Ramos (cell line): ENCODE data around the gene CEP128.

ENCODE experiments used
- in situ Hi-C: fragments of 300-500 bp; cut with MboI; formaldehyde crosslinking; loops from one replicate; pipeline ENCODE4 v1.14.3; 2022; ENCODE audit warnings: low sequenced_read_pairs; ENCODE audit not compliant: unreplicated experiment

Gene CEP128

DNA sequence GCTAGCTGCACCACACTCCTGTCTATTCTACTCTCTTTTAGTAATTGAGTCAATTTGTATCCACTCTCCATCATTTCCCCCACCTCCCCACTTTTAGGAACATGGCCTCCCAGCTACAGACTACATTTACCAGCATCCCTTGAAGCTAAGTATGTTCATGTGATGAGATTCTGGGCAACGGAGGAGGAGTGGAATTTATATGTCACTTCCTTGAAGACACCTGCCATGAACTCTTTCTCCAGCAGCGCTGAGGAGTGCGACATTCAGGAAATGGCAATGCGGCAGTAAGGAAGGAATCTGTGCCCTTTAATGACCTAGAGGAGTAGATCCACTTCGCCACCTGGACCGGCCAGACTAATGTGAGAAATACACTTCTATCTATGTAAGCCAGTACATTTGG is 486.5 kb downstream of the CEP128 start:
- in situ Hi-C loops = no loop called here

GRCh38 chr14:80448267-80448666 is 493.3 kb downstream of the CEP128 start:
- in situ Hi-C loops = no loop called here

- in situ Hi-C loops = no loop called here
Observed at GRCh38 chr14:80447392-80447791, 494.1 kb downstream of the CEP128 start.
